Measurements from ENCODE around the gene CREB3L2. TPM values are rescaled to one million over a fixed set of nuclear protein-coding genes. Genes with fewer than 3 reads are reported as not detected.

CREB3L2 gene
- total and polyA plus RNA-seq, 4 experiments from 2014 or later: 6.8 to 41.3 (median 28.3) TPM

GRCh38 chr7:137893143-137893742 lies 108.6 kb downstream of the CREB3L2 start:
- H3K9me3 ChIP-seq (ENCODE audit: control insufficient read depth in 1 of 2, low read length in 2 of 2): no peaks in the 10 kb centered on the region
- H3K27ac ChIP-seq (ENCODE audit: low read depth, low read length): no peak overlapping the region
- H3K4me1 ChIP-seq (ENCODE audit: insufficient read depth, low read length): no peaks in the 10 kb centered on the region
- H3K4me1 Mint-ChIP-seq: peaks cover 0 to 5% (median 2%) of the 10 kb centered on the region in 4 donors
- no peaks in the 10 kb centered on the region for H3K27me3 Mint-ChIP-seq
- no peak overlapping the region for H3K4me3 ChIP-seq (ENCODE audit: low read length in 2 of 2)
- H3K36me3 Mint-ChIP-seq: peaks cover 66 to 76% of the 10 kb centered on the region in 2 donors
- no peak for DNase-seq
- no peaks in the 10 kb centered on the region for H3K27me3 ChIP-seq (ENCODE audit: insufficient read depth, low read length)
- H3K27ac Mint-ChIP-seq: no peak overlapping the region
- intact Hi-C loops (cut with micrococcal nuclease): no loop called here
- peaks cover 2% of the 10 kb centered on the region for H3K36me3 ChIP-seq (ENCODE audit: insufficient read depth, low read length)
- no peaks in the 10 kb centered on the region for H3K9me3 Mint-ChIP-seq
- CTCF ChIA-PET (ENCODE audit: partially characterized antibody): interaction anchor here (0.6 to 2.2 kb wide), 4 partner anchors 9 to 235 kb away, joined by 3 to 10 read pairs (median 4); no protein-coding TSS in a partner anchor
- POLR2A ChIA-PET (ENCODE audit: partially characterized antibody): no interaction called here
- H3K4me3 Mint-ChIP-seq: no peak overlapping the region

- CTCF ChIA-PET (ENCODE audit: partially characterized antibody): interaction anchor here (0.9 to 1.4 kb wide), 3 partner anchors 13 to 118 kb away, joined by 4 read pairs; no protein-coding TSS in a partner anchor
- peaks cover 0 to 4% (median 0%) of the 10 kb centered on the region in 4 donors for H3K4me1 Mint-ChIP-seq
- no peak for DNase-seq
Observed at GRCh38 chr7:137891016-137891655, 110.8 kb downstream of the CREB3L2 start.

GRCh38 chr7:137890449-137890921 lies 111.4 kb downstream of the CREB3L2 start:
- H3K27ac ChIP-seq (ENCODE audit: low read depth, low read length): no peak overlapping the region
- no peaks in the 10 kb centered on the region for H3K27me3 ChIP-seq (ENCODE audit: insufficient read depth, low read length)
- no peaks in the 10 kb centered on the region for H3K4me1 ChIP-seq (ENCODE audit: insufficient read depth, low read length)
- no peaks in the 10 kb centered on the region for H3K27me3 Mint-ChIP-seq
- no peak for DNase-seq
- H3K9me3 ChIP-seq (ENCODE audit: control insufficient read depth in 1 of 2, low read length in 2 of 2): no peaks in the 10 kb centered on the region
- H3K4me3 Mint-ChIP-seq: no peak overlapping the region
- intact Hi-C loops (cut with micrococcal nuclease): no loop called here
- peaks cover 3% of the 10 kb centered on the region for H3K36me3 ChIP-seq (ENCODE audit: insufficient read depth, low read length)
- H3K4me1 Mint-ChIP-seq: peaks cover 0 to 2% (median 0%) of the 10 kb centered on the region in 4 donors
- no peaks in the 10 kb centered on the region for H3K9me3 Mint-ChIP-seq
- peak overlapping the region in 1 of 7 donors; percentile 12 for H3K27ac Mint-ChIP-seq
- H3K36me3 Mint-ChIP-seq: peaks cover 56 to 63% of the 10 kb centered on the region in 2 donors
- ChIA-PET POLR2A (ENCODE audit: partially characterized antibody) (no interaction called here), CTCF (ENCODE audit: partially characterized antibody) (interaction anchor here (0.9 to 1.4 kb wide), 4 partner anchors 13 to 238 kb away, joined by 3 to 4 read pairs (median 4); no protein-coding TSS in a partner anchor)
- no peak overlapping the region for H3K4me3 ChIP-seq (ENCODE audit: low read length in 2 of 2)

More at GRCh38 chr7:137891016-137891655, 110.8 kb downstream of the CREB3L2 start:
- intact Hi-C loops (cut with micrococcal nuclease): no loop called here
- H3K27me3 ChIP-seq (ENCODE audit: insufficient read depth, low read length): no peaks in the 10 kb centered on the region
- Mint-ChIP-seq H3K27me3 (no peaks in the 10 kb centered on the region), H3K27ac (no peak overlapping the region), H3K36me3 (peaks cover 56 to 63% of the 10 kb centered on the region in 2 donors), H3K4me3 (no peak overlapping the region), H3K9me3 (no peaks in the 10 kb centered on the region)
- POLR2A ChIA-PET (ENCODE audit: partially characterized antibody): interaction anchor here (0.8 kb wide), 1 partner anchor 9 kb away, joined by 3 read pairs; no protein-coding TSS in a partner anchor
- no peak overlapping the region for H3K27ac ChIP-seq (ENCODE audit: low read depth, low read length)
- H3K9me3 ChIP-seq (ENCODE audit: control insufficient read depth in 1 of 2, low read length in 2 of 2): no peaks in the 10 kb centered on the region
- H3K4me1 ChIP-seq (ENCODE audit: insufficient read depth, low read length): no peaks in the 10 kb centered on the region
- no peak overlapping the region for H3K4me3 ChIP-seq (ENCODE audit: low read length in 2 of 2)
- peaks cover 2% of the 10 kb centered on the region for H3K36me3 ChIP-seq (ENCODE audit: insufficient read depth, low read length)

- Histone ChIP-seq H3K9me3 (ENCODE audit: control insufficient read depth in 1 of 2, low read length in 2 of 2) (no peaks in the 10 kb centered on the region), H3K36me3 (ENCODE audit: insufficient read depth, low read length) (peaks cover 18% of the 10 kb centered on the region), H3K27me3 (ENCODE audit: insufficient read depth, low read length) (no peaks in the 10 kb centered on the region), H3K4me1 (ENCODE audit: insufficient read depth, low read length) (no peaks in the 10 kb centered on the region), H3K27ac (ENCODE audit: low read depth, low read length) (no peak overlapping the region), H3K4me3 (ENCODE audit: low read length in 2 of 2) (no peak overlapping the region)
- Mint-ChIP-seq H3K27me3 (no peaks in the 10 kb centered on the region), H3K9me3 (no peaks in the 10 kb centered on the region), H3K27ac (no peak overlapping the region), H3K4me3 (no peak overlapping the region), H3K36me3 (peaks cover 53 to 64% of the 10 kb centered on the region in 2 donors), H3K4me1 (peaks cover 0 to 2% (median 0%) of the 10 kb centered on the region in 4 donors)
- intact Hi-C loops (cut with micrococcal nuclease): no loop called here
- DNase-seq: no peak
- ChIA-PET CTCF (ENCODE audit: partially characterized antibody) (interaction anchor here (0.5 to 2.0 kb wide), 5 partner anchors 12 to 835 kb away, joined by 3 to 6 read pairs (median 3); partner anchors contain the start of gene CREB3L2), POLR2A (ENCODE audit: partially characterized antibody) (interaction anchor here (0.6 kb wide), 1 partner anchor 210 kb away, joined by 3 read pairs; no protein-coding TSS in a partner anchor)
Observed at GRCh38 chr7:137888241-137888640, 113.6 kb downstream of the CREB3L2 start.

DNA sequence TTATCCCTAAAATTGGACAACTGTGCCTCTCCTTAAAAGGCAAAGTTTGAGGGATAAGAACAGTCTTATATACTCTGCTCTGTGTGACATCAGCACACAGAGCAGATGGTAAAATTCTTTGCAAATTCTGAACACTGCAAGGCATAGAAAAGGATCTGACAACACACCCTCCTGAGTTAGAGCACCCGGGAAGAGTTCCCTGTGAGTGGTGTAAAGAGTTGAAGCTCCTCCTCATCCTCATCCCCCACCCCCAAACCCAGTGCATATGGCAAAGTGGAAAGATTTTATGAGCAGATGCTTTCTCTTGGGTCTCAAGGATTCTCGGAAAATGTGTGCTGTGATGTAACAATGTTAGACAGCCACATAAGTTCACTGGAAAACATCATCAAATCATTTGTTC lies 115.1 kb downstream of the CREB3L2 start:
- POLR2A ChIA-PET (ENCODE audit: partially characterized antibody): no interaction called here
- Mint-ChIP-seq H3K4me3 (no peak overlapping the region), H3K27ac (peak overlapping the region in 2 of 7 donors; percentile 22 to 47), H3K36me3 (peaks cover 61 to 67% of the 10 kb centered on the region in 2 donors), H3K27me3 (no peaks in the 10 kb centered on the region), H3K4me1 (peaks cover 0 to 2% (median 0%) of the 10 kb centered on the region in 4 donors), H3K9me3 (no peaks in the 10 kb centered on the region)
- intact Hi-C loops (cut with micrococcal nuclease): no loop called here
- Histone ChIP-seq H3K4me1 (ENCODE audit: insufficient read depth, low read length) (no peaks in the 10 kb centered on the region), H3K27ac (ENCODE audit: low read depth, low read length) (no peak overlapping the region), H3K36me3 (ENCODE audit: insufficient read depth, low read length) (peaks cover 30% of the 10 kb centered on the region), H3K27me3 (ENCODE audit: insufficient read depth, low read length) (no peaks in the 10 kb centered on the region), H3K4me3 (ENCODE audit: low read length in 2 of 2) (no peak overlapping the region), H3K9me3 (ENCODE audit: control insufficient read depth in 1 of 2, low read length in 2 of 2) (no peaks in the 10 kb centered on the region)
- CTCF ChIA-PET (ENCODE audit: partially characterized antibody): interaction anchor here (1.1 to 1.2 kb wide), 2 partner anchors 15 to 231 kb away, joined by 3 to 4 read pairs; no protein-coding TSS in a partner anchor
- no peak for DNase-seq

DNA sequence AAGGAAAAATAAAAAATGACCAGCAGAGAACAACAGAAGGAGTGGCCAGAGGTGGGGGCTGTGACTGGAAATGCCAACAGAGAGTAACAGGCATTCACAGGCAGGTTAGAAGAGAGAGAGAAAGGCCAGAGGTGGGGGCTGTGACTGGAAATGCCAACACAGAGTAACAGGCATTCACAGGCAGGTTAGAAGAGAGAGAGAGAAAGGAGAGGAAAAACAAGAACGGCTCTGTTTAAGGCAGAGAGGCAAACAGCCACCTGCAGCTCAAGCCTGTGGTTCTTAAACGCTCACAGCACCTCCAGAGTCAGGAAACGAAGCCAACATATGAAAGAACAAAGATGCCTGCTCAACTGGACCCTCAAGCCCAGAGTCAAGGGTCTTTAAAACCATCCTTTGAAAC lies 115.6 kb downstream of the CREB3L2 start:
- Histone ChIP-seq H3K36me3 (ENCODE audit: insufficient read depth, low read length) (peaks cover 30% of the 10 kb centered on the region), H3K9me3 (ENCODE audit: control insufficient read depth in 1 of 2, low read length in 2 of 2) (no peaks in the 10 kb centered on the region), H3K27ac (ENCODE audit: low read depth, low read length) (no peak overlapping the region), H3K4me1 (ENCODE audit: insufficient read depth, low read length) (no peaks in the 10 kb centered on the region), H3K27me3 (ENCODE audit: insufficient read depth, low read length) (no peaks in the 10 kb centered on the region), H3K4me3 (ENCODE audit: low read length in 2 of 2) (no peak overlapping the region)
- Mint-ChIP-seq H3K4me1 (peaks cover 0 to 2% (median 0%) of the 10 kb centered on the region in 4 donors), H3K4me3 (peak overlapping the region in 1 of 8 donors; percentile 21), H3K27me3 (no peaks in the 10 kb centered on the region), H3K9me3 (no peaks in the 10 kb centered on the region), H3K36me3 (peaks cover 66 to 70% of the 10 kb centered on the region in 2 donors), H3K27ac (peak overlapping the region in 5 of 7 donors; percentile 10 to 50 (median 30))
- POLR2A ChIA-PET (ENCODE audit: partially characterized antibody): no interaction called here
- intact Hi-C loops (cut with micrococcal nuclease): no loop called here
- DNase-seq: no peak
- CTCF ChIA-PET (ENCODE audit: partially characterized antibody): interaction anchor here (1.1 to 1.2 kb wide), 2 partner anchors 16 to 230 kb away, joined by 3 to 4 read pairs; no protein-coding TSS in a partner anchor

DNA sequence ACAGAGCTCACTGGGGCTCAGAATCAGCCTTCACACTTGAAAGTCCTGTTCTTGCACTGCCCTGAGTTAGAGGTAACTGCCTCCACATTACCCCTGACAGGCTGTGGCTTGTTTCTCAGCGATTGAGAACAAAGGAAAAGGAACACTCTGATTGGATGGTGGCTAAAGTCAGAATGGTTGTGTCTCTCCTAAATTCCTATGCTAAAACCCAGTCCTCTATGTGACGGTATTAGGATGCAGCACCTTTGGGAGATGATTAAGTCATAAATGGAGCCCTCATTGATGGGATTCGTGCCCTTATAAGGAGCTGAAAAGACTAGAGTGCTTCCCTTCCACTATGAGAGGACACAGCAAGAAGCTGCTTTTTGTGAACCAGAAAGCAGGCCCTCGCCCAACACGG lies 116.2 kb downstream of the CREB3L2 start:
- H3K27ac ChIP-seq (ENCODE audit: low read depth, low read length): no peak overlapping the region
- no peak for DNase-seq
- H3K4me1 ChIP-seq (ENCODE audit: insufficient read depth, low read length): no peaks in the 10 kb centered on the region
- Mint-ChIP-seq H3K27ac (no peak overlapping the region), H3K27me3 (no peaks in the 10 kb centered on the region), H3K9me3 (no peaks in the 10 kb centered on the region), H3K4me3 (no peak overlapping the region), H3K4me1 (peaks cover 0 to 2% (median 0%) of the 10 kb centered on the region in 4 donors), H3K36me3 (peaks cover 62 to 67% of the 10 kb centered on the region in 2 donors)
- H3K36me3 ChIP-seq (ENCODE audit: insufficient read depth, low read length): peaks cover 27% of the 10 kb centered on the region
- POLR2A ChIA-PET (ENCODE audit: partially characterized antibody): no interaction called here
- no peaks in the 10 kb centered on the region for H3K27me3 ChIP-seq (ENCODE audit: insufficient read depth, low read length)
- CTCF ChIA-PET (ENCODE audit: partially characterized antibody): interaction anchor here (1.1 to 1.2 kb wide), 2 partner anchors 16 to 229 kb away, joined by 3 to 4 read pairs; no protein-coding TSS in a partner anchor
- intact Hi-C loops (cut with micrococcal nuclease): no loop called here
- H3K9me3 ChIP-seq (ENCODE audit: control insufficient read depth in 1 of 2, low read length in 2 of 2): no peaks in the 10 kb centered on the region
- no peak overlapping the region for H3K4me3 ChIP-seq (ENCODE audit: low read length in 2 of 2)
